OCI-LY3 (cell line): ENCODE measurements around the gene ERC2.

Experiments
- H2AFZ ChIP-seq: fragments of 200-600, 300-600 bp; shearing (Covaris generic); 2 replicates; pipeline ENCODE4 v1.6.0; 2014; ENCODE audit warnings: antibody characterized with exemption, low read depth, low read length
- H3K27ac ChIP-seq: fragments of 200-600, 300-600 bp; sonication (generic); 2 replicates; pipeline ENCODE4 v1.5.1; 2014; ENCODE audit warnings: mild to moderate bottlenecking, low read length, moderate library complexity, mixed read lengths
- H3K27me3 ChIP-seq: fragments of 200-600, 300-600 bp; sonication (generic); 2 replicates; pipeline ENCODE4 v1.6.1; 2014; ENCODE audit warnings: low read depth, low read length, mixed read lengths
- H3K36me3 ChIP-seq: fragments of 200-600, 300-600 bp; sonication (generic); replicated peaks from 2 replicates; pipeline ENCODE3; 2014; ENCODE audit warnings: low read depth, low read length, mixed read lengths
- H3K4me1 ChIP-seq: fragments of 300-600, 200-600 bp; sonication (generic); 2 replicates; pipeline ENCODE4 v1.6.1; 2014; ENCODE audit warnings: low read length, mixed read lengths
- H3K4me2 ChIP-seq: fragments of 200-600, 300-600 bp; sonication (generic); 2 replicates; pipeline ENCODE4 v1.6.1; 2014; ENCODE audit warnings: low read length, mixed read lengths
- H3K4me3 ChIP-seq: fragments of 300-600, 200-600 bp; sonication (generic); 2 replicates; pipeline ENCODE4 v1.5.1; 2014; ENCODE audit warnings: antibody characterized with exemption, mild to moderate bottlenecking, low read length, moderate library complexity
- H3K79me2 ChIP-seq: fragments of 300-600, 200-600 bp; shearing (Covaris generic); 2 replicates; pipeline ENCODE4 v1.6.1; 2014; ENCODE audit warnings: mild to moderate bottlenecking, low read length, mixed read lengths
- H3K9ac ChIP-seq: fragments of 300-600, 200-600 bp; shearing (Covaris generic); 2 replicates; pipeline ENCODE4 v1.6.0; 2014; ENCODE audit warnings: mild to moderate bottlenecking, low read length, moderate library complexity
- H3K9me3 ChIP-seq: fragments of 200-600, 300-600 bp; shearing (Covaris generic); 2 replicates; pipeline ENCODE4 v1.6.1; 2014; ENCODE audit warnings: low read length, mixed read lengths; ENCODE audit not compliant: insufficient read depth
- H4K20me1 ChIP-seq: fragments of 200-600, 300-600 bp; sonication (generic); 2 replicates; pipeline ENCODE4 v1.6.1; 2016; ENCODE audit warnings: low read length, mixed read lengths; ENCODE audit not compliant: insufficient read depth
- EZH2phosphoT487 ChIP-seq: fragments of 200-600 bp; shearing (Covaris generic); IDR thresholded peaks from 2 replicates; pipeline ENCODE4 v1.6.1; 2018; ENCODE audit warnings: antibody characterized with exemption, mixed run types, low read depth
- TF ChIP-seq, protein P1 (sequence below): fragments of 200-600, 300-600 bp; sonication (generic); IDR thresholded peaks from 2 replicates; pipeline ENCODE4 v1.5.1; 2014; ENCODE audit warnings: antibody characterized with exemption, low read length, low read depth

The ERC2 gene

GRCh38 chr3:55891106-55891505, 577.2 kb downstream of the ERC2 start:
- Histone ChIP-seq H3K9me3 (no peaks in the 10 kb centered on the region), H3K4me3 (no peak overlapping the region), H3K4me2 (no peak overlapping the region), H3K27me3 (peaks cover 15% of the 10 kb centered on the region), H3K27ac (no peak overlapping the region), H3K4me1 (no peaks in the 10 kb centered on the region), H3K36me3 (no peaks in the 10 kb centered on the region), H3K79me2 (no peaks in the 10 kb centered on the region), H2AFZ (no peak overlapping the region), H4K20me1 (no peaks in the 10 kb centered on the region), H3K9ac (no peak overlapping the region)
- TF ChIP-seq, protein P1, sequence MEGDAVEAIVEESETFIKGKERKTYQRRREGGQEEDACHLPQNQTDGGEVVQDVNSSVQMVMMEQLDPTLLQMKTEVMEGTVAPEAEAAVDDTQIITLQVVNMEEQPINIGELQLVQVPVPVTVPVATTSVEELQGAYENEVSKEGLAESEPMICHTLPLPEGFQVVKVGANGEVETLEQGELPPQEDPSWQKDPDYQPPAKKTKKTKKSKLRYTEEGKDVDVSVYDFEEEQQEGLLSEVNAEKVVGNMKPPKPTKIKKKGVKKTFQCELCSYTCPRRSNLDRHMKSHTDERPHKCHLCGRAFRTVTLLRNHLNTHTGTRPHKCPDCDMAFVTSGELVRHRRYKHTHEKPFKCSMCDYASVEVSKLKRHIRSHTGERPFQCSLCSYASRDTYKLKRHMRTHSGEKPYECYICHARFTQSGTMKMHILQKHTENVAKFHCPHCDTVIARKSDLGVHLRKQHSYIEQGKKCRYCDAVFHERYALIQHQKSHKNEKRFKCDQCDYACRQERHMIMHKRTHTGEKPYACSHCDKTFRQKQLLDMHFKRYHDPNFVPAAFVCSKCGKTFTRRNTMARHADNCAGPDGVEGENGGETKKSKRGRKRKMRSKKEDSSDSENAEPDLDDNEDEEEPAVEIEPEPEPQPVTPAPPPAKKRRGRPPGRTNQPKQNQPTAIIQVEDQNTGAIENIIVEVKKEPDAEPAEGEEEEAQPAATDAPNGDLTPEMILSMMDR = no peak
- TF ChIP-seq EZH2phosphoT487 = no peak

- Histone ChIP-seq H3K9ac (no peak overlapping the region), H3K4me3 (no peak overlapping the region), H3K79me2 (no peaks in the 10 kb centered on the region), H4K20me1 (no peaks in the 10 kb centered on the region), H3K4me1 (no peaks in the 10 kb centered on the region), H3K4me2 (no peak overlapping the region), H3K9me3 (no peaks in the 10 kb centered on the region), H3K27ac (no peak overlapping the region), H2AFZ (no peak overlapping the region), H3K27me3 (peaks cover 10% of the 10 kb centered on the region), H3K36me3 (no peaks in the 10 kb centered on the region)
- no peak for TF ChIP-seq EZH2phosphoT487
- TF ChIP-seq, protein P1 = no peak
Observed at GRCh38 chr3:55888282-55888885, 579.9 kb downstream of the ERC2 start.

DNA sequence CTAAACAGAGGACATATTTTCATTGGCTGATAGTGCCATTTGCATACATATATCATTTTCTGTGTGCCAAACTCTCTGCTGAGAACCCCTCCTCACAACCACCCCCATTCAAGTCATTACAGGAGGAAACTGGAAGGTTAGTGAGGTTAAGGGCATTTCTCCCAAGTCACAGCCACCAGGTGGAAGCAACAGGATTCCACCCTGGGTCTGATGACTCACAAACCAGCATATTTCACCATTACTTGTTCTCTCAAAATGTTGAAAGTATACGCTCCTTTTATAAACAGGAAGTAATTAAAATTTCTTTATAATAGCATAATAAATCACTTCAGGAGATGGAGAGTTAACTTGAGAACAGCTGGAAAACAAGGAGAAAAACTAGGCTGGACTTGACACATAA, 582.5 kb downstream of the ERC2 start:
- no peaks in the 10 kb centered on the region for H3K4me1 ChIP-seq
- no peak overlapping the region for H3K9ac ChIP-seq
- no peak overlapping the region for H2AFZ ChIP-seq
- no peaks in the 10 kb centered on the region for H3K9me3 ChIP-seq
- no peak overlapping the region for H3K4me3 ChIP-seq
- no peak overlapping the region for H3K27ac ChIP-seq
- H3K36me3 ChIP-seq = no peaks in the 10 kb centered on the region
- no peak overlapping the region for H3K4me2 ChIP-seq
- peaks cover 7% of the 10 kb centered on the region; the same call in 1 of the 2 replicates for H3K27me3 ChIP-seq
- no peaks in the 10 kb centered on the region for H3K79me2 ChIP-seq
- H4K20me1 ChIP-seq = no peaks in the 10 kb centered on the region
- TF ChIP-seq, protein P1 = no peak
- TF ChIP-seq EZH2phosphoT487 = no peak

- no peaks in the 10 kb centered on the region for H3K27me3 ChIP-seq
- no peak overlapping the region for H3K4me3 ChIP-seq
- no peaks in the 10 kb centered on the region for H3K9me3 ChIP-seq
- H2AFZ ChIP-seq = no peak overlapping the region
- TF ChIP-seq EZH2phosphoT487 = no peak
- no peaks in the 10 kb centered on the region for H4K20me1 ChIP-seq
- no peak overlapping the region for H3K9ac ChIP-seq
- no peak overlapping the region for H3K4me2 ChIP-seq
- no peaks in the 10 kb centered on the region for H3K36me3 ChIP-seq
- H3K27ac ChIP-seq = no peak overlapping the region
- H3K79me2 ChIP-seq = no peaks in the 10 kb centered on the region
- H3K4me1 ChIP-seq = no peaks in the 10 kb centered on the region
Observed at GRCh38 chr3:55884491-55885285, 583.6 kb downstream of the ERC2 start.
